ENCODE data around the gene TLNRD1.

DNA sequence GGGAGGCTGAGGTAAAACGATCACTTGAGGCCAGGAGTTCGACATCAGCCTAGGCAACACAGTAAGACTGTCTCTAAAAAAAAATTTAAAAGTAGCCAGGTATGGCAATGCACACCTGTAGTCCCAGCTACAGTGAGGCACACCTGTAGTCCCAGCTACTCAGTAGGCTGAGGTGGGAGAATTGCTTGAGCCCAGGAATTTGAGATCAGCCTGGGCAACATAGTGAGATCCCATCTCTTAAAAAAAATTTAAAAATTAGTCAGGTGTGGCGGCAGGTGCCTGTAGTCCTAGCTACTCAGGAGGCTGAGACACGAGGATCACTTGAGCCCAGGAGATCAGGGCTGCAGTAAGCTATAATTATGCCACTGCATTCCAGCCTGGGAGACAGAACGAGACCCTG, 17.9 kb upstream of the TLNRD1 start:
- TF ChIP-seq, protein P1, sequence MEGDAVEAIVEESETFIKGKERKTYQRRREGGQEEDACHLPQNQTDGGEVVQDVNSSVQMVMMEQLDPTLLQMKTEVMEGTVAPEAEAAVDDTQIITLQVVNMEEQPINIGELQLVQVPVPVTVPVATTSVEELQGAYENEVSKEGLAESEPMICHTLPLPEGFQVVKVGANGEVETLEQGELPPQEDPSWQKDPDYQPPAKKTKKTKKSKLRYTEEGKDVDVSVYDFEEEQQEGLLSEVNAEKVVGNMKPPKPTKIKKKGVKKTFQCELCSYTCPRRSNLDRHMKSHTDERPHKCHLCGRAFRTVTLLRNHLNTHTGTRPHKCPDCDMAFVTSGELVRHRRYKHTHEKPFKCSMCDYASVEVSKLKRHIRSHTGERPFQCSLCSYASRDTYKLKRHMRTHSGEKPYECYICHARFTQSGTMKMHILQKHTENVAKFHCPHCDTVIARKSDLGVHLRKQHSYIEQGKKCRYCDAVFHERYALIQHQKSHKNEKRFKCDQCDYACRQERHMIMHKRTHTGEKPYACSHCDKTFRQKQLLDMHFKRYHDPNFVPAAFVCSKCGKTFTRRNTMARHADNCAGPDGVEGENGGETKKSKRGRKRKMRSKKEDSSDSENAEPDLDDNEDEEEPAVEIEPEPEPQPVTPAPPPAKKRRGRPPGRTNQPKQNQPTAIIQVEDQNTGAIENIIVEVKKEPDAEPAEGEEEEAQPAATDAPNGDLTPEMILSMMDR (IDR thresholded peaks at IDR 0.05 in 2 of 3, conservative IDR thresholded peaks at IDR 0.05 in 1 of 3; ENCODE audit: borderline replicate concordance in 1 of 3, insufficient read depth in 1 of 3, low read depth in 2 of 3, low read length in 2 of 3): no peak
- no peak for TF ChIP-seq EZH2 (IDR thresholded peaks at IDR 0.05)
- no peak for TF ChIP-seq CBX3 (IDR thresholded peaks at IDR 0.05; ENCODE audit: low read depth)

Data from HCT116 (cell line).